GM18502 (cell line): ENCODE measurements around the gene DGKI.
"Not testable (repeated sequence)": the region's sequence is repeated elsewhere in the genome, so short reads cannot be mapped to it uniquely, and the experiment has no call there.

Experiments
- ATAC-seq: cut with Tn5 transposase; IDR thresholded peaks from one replicate; pipeline ENCODE4 v1.9.1; 2021; ENCODE audit warnings: mild to moderate bottlenecking; ENCODE audit not compliant: unreplicated experiment, poor library complexity

The DGKI gene

GRCh38 chr7:137753948-137754851 is 92.6 kb downstream of the DGKI start:
- no peak for ATAC-seq

DNA sequence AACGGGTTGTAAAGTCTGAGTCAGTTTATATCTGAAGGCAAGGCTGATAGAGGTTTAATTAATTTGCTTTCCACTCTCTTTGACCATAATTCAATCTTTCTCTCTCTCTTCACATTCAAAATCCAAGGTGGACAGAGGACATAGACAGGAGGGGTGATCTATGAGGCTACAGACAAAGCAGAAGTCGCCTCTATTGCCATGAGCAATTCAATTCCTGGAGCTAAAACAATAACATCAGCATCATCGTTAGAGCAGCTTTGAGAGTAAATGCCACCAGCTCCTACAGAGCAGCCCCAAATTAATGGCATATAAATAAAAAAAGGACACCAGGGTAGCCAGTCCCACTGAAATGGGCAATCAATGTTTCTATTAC is 93.2 kb downstream of the DGKI start:
- no peak for ATAC-seq

GRCh38 chr7:137753067-137753466 is 93.7 kb downstream of the DGKI start:
- ATAC-seq: no peak

- ATAC-seq: no peak
These were observed 95.3 kb downstream of the DGKI start for GRCh38 chr7:137751361-137752009.

GRCh38 chr7:137747359-137748031 is 99.3 kb downstream of the DGKI start:
- ATAC-seq: no peak

GRCh38 chr7:137743021-137743420 is 103.8 kb downstream of the DGKI start:
- ATAC-seq: no peak

GRCh38 chr7:137742051-137742450 is 104.7 kb downstream of the DGKI start:
- ATAC-seq: no peak

DNA sequence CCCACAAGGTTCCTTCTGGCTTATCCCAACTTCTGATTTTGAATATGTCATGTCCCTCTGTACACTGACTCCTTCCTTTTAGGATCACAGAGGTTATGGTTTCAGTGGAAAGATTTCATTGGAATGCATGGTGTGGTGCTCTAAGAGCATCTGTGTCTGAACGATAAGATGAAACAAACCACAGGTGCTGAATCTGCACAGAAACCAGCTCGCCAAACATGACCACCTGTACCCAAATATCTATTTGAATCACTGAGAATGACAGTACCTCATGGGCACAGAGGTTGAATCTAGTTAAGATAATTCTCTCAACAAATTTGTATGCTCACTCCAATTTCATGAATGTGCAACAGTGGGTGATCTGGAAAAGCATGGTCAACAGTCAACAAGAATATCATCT is 105.3 kb downstream of the DGKI start:
- no peak for ATAC-seq

DNA sequence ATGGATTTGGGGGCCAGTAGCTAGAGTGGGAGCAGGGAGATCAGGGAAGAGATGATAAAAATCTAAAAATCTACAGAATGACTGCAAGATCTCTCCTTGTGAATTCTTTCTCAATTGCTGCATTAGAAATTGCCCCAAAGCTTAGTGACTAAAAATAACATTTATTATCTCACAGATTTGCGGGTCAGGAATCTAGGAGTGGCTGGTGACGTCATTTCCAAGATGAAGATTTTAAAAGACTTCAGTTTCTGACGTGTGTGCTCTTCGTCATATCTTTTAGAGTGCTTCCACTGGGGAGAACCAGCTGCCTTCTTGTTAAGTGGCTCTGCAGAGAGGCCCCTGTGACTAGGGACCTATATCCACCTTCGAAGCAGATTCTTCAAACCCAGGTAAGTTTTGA is 112.6 kb downstream of the DGKI start:
- ATAC-seq: no peak

DNA sequence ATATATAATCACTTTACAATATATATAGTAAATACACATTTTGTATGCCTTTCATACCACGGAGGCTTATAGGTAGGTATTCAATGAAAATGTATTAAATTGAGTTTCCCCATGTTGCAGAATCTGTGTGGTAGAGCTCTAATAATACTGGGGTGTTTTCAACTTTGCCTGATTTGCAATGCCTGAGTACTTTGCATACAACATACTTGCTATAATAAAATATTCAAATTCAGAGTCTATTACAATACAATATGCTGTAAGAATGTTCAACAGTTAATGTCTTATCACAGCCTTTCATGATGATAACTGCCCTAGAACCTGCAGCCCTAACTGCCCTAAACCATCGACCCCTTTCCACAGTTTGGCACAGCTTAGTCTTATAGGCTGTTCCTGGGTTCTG is 114.6 kb downstream of the DGKI start:
- ATAC-seq: no peak

DNA sequence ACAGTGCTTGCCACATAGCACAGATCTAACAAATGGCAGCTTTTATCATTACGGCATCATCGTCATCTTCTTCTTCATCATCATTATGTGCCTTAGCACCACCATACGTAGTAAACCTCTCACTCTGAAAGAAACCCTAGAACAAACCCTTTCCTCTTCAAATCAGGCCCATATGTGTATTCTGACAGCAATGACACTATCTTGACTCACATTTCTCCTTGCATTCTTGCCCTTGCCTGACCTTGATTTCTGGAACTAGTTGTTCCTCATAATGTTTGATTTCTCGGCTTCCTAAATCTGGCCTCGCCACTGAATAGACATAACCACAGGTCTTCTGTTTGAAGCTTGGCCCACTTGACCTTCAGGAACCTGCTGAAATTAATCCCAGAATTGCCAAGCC is 115.3 kb downstream of the DGKI start:
- ATAC-seq: no peak

DNA sequence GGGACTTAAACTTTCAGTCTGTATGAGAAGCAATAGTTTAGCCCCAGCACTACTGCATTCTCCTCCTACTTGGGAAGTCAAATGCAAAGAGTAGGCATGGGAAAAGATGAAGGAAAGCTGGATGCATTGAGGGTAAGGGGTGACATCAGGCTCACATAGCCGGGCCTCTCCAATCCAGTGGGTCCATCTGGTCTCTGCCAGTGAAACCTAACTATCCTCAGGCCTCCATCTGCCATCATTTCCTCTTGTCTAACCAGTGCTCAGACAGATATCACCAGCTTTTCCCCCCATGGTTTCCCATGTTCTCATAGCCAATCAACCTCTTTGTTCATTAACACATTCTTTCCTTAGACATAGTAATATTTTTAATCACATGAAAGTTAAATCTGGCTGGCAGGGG is 118.3 kb downstream of the DGKI start:
- ATAC-seq: no peak

GRCh38 chr7:137727413-137727812 is 119.4 kb downstream of the DGKI start:
- ATAC-seq: no peak

DNA sequence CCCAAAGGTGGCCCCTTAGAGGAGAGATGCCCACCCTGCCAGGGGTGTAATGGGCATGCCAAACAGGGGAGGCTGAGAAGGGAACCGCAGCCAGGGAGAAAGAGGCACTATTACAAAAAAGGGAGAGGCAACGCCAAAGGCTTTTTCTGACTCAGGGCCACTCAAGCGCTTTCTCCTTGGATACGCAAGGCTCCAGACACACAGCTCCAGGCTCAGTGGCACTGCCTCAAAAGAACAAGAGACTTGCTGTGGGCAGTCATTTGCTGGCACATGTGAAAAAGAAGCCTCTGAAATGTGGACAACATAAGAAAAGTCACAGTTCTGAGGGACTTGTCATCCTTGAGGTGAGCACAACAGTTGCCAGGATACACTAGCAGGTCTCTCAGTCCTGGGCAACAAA is 128.4 kb downstream of the DGKI start:
- ATAC-seq: no peak

DNA sequence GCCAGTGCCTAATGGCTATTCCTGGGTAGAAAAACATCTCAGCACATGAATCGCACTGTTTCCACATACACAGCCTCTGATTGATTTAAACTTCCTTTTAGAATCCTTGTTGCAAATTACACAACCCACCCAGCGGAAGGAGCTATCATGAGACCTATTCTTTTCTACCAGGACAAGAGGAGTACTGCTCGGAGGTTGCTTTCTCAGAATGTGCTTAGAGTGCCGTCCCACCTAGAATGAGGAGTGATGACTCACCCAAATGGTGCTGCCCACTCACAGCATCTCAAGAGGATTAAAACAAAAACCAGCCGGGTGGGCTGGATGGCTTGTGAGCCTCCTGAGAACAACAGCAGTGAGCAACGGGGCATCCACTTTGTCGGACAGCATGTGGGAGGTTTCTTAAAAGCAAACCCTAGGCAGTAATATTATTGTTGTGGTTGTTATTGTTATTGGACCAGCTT is 128.9 kb downstream of the DGKI start:
- ATAC-seq: no peak

DNA sequence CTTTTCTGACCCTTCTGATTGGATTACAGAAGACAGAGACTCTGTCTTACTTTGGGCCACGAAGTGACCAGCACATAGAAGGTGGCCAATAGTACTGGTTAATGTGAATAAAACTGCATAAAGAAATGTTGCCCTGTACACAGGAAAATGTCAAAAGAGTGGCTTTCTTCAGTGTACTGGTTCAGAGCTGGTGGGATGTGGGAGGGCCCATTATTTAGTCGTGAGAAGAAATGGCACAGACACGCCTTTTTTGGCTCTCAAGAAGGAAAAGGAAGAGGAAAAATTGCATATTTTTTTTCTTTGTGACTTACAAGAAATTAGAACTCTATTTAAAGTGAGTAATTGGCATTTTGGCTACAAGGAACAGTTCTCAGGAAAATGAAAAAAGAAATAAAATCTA is 129.7 kb downstream of the DGKI start:
- ATAC-seq: no peak

- ATAC-seq: no peak
These were observed 130.7 kb downstream of the DGKI start for GRCh38 chr7:137716061-137716460.

DNA sequence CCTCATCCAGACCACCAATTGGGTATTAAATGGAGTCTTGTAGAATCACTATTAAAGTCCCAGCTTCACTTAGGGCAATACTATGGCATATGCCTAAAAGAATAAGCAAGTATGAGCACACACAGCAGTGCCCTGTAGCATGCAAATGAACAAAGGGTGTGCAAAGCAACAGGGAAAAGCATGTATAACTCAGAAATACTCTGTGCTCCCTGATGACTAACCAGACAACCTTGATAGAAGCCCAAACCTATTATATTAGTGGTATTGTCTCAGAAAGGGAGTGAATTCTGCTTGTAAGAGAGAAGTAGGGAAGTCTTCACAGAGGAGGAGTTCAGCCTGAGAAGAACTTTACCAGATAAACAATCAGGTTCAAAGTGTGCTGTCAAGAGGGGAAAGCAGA is 131.2 kb downstream of the DGKI start:
- no peak for ATAC-seq

GRCh38 chr7:137715121-137715520 is 131.7 kb downstream of the DGKI start:
- ATAC-seq: no peak

- not testable (repeated sequence) for ATAC-seq
These were observed 140.4 kb downstream of the DGKI start for GRCh38 chr7:137706330-137706729.

- ATAC-seq: no peak
These were observed 142.1 kb downstream of the DGKI start for GRCh38 chr7:137704723-137705122.
